IPS-20b (cell line): Measurements from ENCODE around the gene RSRC1.

Experiments used
- H3K27ac ChIP-seq: one replicate; pipeline ENCODE4 v1.5.1; 2013; ENCODE audit warnings: low read length
- H3K27me3 ChIP-seq: 2 replicates; pipeline ENCODE4 v1.6.1; 2013; ENCODE audit warnings: mild to moderate bottlenecking, low read length, inconsistent platforms; ENCODE audit not compliant: insufficient read depth
- H3K36me3 ChIP-seq: 2 replicates; pipeline ENCODE4 v1.6.1; 2013; ENCODE audit warnings: low read depth, mild to moderate bottlenecking, inconsistent platforms, low read length, moderate library complexity; ENCODE audit not compliant: insufficient read depth
- H3K4me1 ChIP-seq: 2 replicates; pipeline ENCODE4 v1.6.1; 2013; ENCODE audit warnings: mild to moderate bottlenecking, control low read depth, inconsistent platforms, low read length, moderate library complexity; ENCODE audit not compliant: insufficient read depth
- H3K4me3 ChIP-seq: 2 replicates; pipeline ENCODE4 v1.5.1; 2013; ENCODE audit warnings: mild to moderate bottlenecking, low read length, inconsistent platforms
- H3K9ac ChIP-seq: 2 replicates; pipeline ENCODE4 v1.6.1; 2013; ENCODE audit warnings: low read depth, mild to moderate bottlenecking, inconsistent platforms, low read length, moderate library complexity
- H3K9me3 ChIP-seq: 2 replicates; pipeline ENCODE4 v1.6.1; 2013; ENCODE audit warnings: mild to moderate bottlenecking, low read depth, low read length, inconsistent platforms; ENCODE audit not compliant: insufficient read depth

Gene RSRC1

DNA sequence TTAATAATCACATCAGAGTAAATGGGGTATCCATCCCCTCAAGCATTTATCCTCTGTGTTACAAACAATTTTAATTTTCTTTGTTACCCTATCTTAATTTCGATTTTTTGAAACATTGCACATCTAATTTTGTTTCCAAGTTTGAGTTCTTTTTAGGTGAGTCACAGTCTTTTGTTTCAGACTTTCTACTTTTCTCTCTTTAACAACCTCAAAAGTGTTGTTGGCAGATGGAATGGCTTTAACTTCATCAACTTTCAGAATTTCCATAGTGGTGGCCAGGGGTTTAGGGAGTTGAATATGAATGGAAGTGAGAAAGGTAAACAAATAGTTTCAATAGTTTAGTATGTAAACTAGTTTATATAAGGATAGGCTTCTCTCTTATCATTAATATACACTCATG lies 238.1 kb downstream of the RSRC1 start:
- Histone ChIP-seq H3K36me3 (no peaks in the 10 kb centered on the region), H3K9ac (no peak overlapping the region), H3K27ac (no peak overlapping the region), H3K27me3 (no peaks in the 10 kb centered on the region), H3K9me3 (no peaks in the 10 kb centered on the region), H3K4me3 (no peak overlapping the region), H3K4me1 (no peaks in the 10 kb centered on the region)

- Histone ChIP-seq H3K27me3 (no peaks in the 10 kb centered on the region), H3K4me3 (no peak overlapping the region), H3K9me3 (no peaks in the 10 kb centered on the region), H3K36me3 (no peaks in the 10 kb centered on the region), H3K9ac (no peak overlapping the region), H3K4me1 (no peaks in the 10 kb centered on the region), H3K27ac (no peak overlapping the region)
Measured at GRCh38 chr3:158350971-158351370, 241.1 kb downstream of the RSRC1 start.

GRCh38 chr3:158352551-158352950 lies 242.7 kb downstream of the RSRC1 start:
- Histone ChIP-seq H3K4me1 (no peaks in the 10 kb centered on the region), H3K4me3 (no peak overlapping the region)

DNA sequence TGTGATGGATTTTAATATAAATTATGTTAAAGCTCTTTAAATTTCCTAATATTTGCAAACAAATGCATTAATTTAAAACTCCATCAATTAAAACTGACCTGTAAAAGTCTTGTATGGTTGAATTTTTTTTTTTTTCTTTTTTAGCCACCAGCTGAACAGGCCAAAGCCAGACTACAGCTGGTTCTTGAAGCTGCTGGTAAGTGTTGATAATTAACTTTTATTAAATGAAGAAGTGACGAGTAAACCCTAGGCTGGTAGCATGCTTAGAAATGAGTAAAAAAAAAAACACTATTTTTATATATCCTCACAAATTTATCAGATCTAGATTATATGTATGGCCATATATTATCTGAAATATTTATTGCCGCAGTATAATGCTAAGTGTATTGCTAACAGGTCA lies 244.8 kb downstream of the RSRC1 start:
- no peak overlapping the region for H3K4me3 ChIP-seq
- no peaks in the 10 kb centered on the region for H3K9me3 ChIP-seq
- no peaks in the 10 kb centered on the region for H3K4me1 ChIP-seq
- no peaks in the 10 kb centered on the region for H3K27me3 ChIP-seq
- no peaks in the 10 kb centered on the region for H3K36me3 ChIP-seq
- H3K27ac ChIP-seq, result no peak overlapping the region
- no peak overlapping the region for H3K9ac ChIP-seq

More at GRCh38 chr3:158352551-158352950, 242.7 kb downstream of the RSRC1 start:
- no peak overlapping the region for H3K9ac ChIP-seq
- no peaks in the 10 kb centered on the region for H3K9me3 ChIP-seq
- H3K27me3 ChIP-seq, result no peaks in the 10 kb centered on the region
- H3K27ac ChIP-seq, result no peak overlapping the region
- H3K36me3 ChIP-seq, result no peaks in the 10 kb centered on the region

DNA sequence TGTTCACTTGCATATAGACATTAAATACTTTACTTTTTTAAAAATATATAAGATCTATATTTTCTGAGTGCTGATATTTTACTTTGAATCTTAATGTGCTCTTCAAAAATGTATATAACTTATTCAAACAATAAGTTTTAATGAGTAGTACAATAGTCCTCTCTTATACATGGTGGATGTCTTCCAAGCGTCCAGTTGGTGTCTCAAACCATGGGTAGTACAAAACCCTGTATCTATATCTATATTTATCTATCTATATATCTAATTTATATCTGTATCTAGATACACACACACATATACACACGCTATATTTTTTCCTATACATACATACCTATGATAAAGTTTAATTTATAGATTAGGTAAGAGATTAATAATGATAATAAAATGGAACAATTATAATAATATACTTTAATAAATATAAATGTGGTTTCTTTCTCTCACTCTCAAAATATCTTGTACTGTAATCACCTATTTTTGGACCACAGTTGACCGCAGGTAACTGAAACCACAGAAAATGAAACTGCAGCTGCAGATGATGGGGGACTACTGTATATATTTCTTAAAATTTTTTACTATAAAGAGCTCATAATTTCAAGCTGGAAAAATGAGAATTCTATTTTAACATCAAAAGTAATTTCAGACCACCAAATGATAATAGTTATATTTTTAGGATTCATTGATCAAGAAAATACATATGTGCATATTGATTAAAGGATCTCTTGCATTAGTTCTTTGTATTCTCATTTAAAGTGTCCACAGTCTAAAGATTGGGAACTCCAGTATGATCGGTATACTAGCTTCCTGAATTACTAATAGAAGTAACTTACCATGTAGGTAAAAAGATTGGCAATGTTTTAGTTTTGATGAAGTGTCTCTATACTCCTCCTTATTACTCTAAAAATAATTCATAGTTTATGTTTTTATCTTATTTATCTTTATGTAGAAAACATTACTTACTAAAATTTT lies 246.0 kb downstream of the RSRC1 start:
- Histone ChIP-seq H3K4me3 (no peak overlapping the region), H3K27me3 (no peaks in the 10 kb centered on the region), H3K9me3 (no peaks in the 10 kb centered on the region), H3K4me1 (no peaks in the 10 kb centered on the region), H3K36me3 (no peaks in the 10 kb centered on the region), H3K9ac (no peak overlapping the region), H3K27ac (no peak overlapping the region)

- Histone ChIP-seq H3K4me3 (no peak overlapping the region), H3K27ac (no peak overlapping the region), H3K4me1 (no peaks in the 10 kb centered on the region)
Measured at GRCh38 chr3:158359339-158359738, 249.4 kb downstream of the RSRC1 start.

DNA sequence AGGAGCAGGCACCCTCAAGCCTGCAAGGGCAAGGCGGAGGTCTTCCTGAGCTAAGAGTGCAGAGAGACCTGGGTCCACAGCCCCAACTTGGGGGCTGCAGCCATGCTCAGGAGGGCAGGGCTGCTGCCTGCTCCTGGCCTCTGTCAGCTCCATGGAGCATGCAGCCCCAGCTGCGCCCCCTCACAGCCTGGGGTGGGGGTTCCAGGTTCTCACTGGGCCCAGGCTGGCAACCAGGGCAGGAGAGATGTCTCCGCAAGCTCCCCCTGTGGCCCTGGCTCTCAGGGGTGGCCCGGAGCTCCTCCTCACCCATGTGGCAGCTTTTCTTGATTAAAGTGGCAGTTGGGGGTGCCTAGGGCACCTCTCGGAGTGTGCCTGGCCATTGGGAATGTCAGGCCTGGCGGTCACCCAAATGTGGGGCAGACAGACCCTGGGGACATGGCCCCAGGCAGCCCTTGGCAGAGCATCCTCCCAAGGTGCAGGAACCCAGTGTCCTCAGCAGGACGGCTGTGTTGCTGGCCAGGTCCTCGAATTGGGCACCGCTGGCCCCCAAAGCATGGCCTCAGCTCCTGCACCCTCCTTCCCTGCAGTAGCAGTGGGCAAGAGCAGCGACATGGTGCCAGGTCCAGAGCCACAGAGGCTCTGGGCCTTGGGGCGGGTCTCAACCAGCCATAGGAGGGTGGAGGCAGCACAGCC lies 251.0 kb downstream of the RSRC1 start:
- no peaks in the 10 kb centered on the region for H3K27me3 ChIP-seq
- H3K9me3 ChIP-seq, result no peaks in the 10 kb centered on the region
- H3K36me3 ChIP-seq, result no peaks in the 10 kb centered on the region
- no peak overlapping the region for H3K4me3 ChIP-seq
- H3K9ac ChIP-seq, result no peak overlapping the region
- no peaks in the 10 kb centered on the region for H3K4me1 ChIP-seq
- no peak overlapping the region for H3K27ac ChIP-seq

More at GRCh38 chr3:158359339-158359738, 249.4 kb downstream of the RSRC1 start:
- no peak overlapping the region for H3K9ac ChIP-seq
- no peaks in the 10 kb centered on the region for H3K36me3 ChIP-seq
- H3K9me3 ChIP-seq, result no peaks in the 10 kb centered on the region
- no peaks in the 10 kb centered on the region for H3K27me3 ChIP-seq

DNA sequence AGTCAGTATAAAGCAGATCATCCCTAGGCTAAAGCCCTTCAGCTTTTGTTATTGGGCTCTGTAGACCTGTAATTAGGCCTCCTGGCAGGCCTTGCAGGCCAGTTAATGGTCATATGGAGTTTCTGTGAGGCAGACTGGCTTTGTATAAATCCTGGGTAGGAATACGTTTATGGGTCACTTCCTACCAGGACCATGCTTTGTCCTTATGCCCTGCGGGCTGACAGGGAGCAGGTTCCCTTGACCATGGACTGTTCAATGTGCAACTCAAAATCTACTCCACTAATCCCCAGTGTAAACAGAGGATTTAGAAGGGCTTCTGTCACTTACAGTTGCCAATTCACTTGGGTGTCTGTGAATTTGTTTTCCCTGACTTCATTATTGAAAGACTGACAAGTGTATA lies 258.4 kb downstream of the RSRC1 start:
- no peaks in the 10 kb centered on the region for H3K36me3 ChIP-seq
- H3K9me3 ChIP-seq, result no peaks in the 10 kb centered on the region
- no peak overlapping the region for H3K9ac ChIP-seq
- H3K27me3 ChIP-seq, result no peaks in the 10 kb centered on the region
- H3K4me3 ChIP-seq, result no peak overlapping the region
- no peaks in the 10 kb centered on the region for H3K4me1 ChIP-seq
- H3K27ac ChIP-seq, result no peak overlapping the region

GRCh38 chr3:158369279-158369678 lies 259.4 kb downstream of the RSRC1 start:
- Histone ChIP-seq H3K36me3 (no peaks in the 10 kb centered on the region), H3K9me3 (no peaks in the 10 kb centered on the region), H3K27me3 (no peaks in the 10 kb centered on the region), H3K27ac (no peak overlapping the region), H3K4me3 (no peak overlapping the region), H3K9ac (no peak overlapping the region), H3K4me1 (no peaks in the 10 kb centered on the region)

DNA sequence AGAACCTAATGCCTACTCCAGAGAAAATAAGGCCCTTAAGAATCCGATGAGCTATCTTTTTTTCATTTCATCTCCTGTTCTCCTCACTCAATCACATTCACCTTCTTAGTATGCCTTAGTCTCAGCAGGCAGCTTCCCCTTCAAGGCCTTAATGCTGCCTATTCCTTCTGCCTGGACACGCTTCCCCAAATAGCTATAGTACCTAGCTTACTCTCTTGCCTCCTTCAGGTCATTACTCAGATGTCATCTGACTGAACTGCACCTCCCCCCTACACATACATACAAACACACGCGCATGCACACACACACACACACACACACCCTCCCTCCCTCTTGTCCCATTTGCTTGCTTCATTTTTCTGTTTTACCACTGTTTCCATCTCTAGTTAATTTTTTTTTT lies 269.6 kb downstream of the RSRC1 start:
- Histone ChIP-seq H3K9me3 (no peaks in the 10 kb centered on the region), H3K9ac (no peak overlapping the region), H3K4me1 (no peaks in the 10 kb centered on the region), H3K36me3 (no peaks in the 10 kb centered on the region), H3K27ac (no peak overlapping the region), H3K27me3 (no peaks in the 10 kb centered on the region), H3K4me3 (no peak overlapping the region)

DNA sequence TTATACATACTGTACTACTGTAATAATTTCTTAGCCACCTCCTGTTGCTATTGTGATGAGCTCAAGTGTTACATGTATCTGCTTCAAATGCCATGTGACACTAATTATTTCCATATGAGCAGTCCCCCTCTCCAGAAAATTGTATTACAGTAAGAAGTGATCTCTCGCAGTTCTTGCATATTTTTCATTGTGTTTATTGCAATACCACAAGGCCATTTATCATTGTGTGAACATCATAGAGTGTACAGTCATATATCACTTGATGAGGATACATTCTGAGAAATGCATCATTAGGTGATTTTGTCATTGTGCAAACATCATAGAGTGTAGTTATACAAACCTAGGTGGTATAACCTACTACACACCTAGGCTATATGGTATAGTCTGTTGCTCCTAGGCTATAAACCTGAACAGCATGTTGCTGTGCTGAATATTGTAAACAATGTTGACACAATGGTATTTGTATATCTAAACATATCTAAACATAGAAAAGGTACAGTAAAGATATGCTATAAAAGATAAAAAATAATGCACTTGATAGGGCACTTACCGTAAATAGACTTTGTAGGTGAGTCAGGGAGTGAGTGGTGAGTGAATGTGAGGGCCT lies 271.5 kb downstream of the RSRC1 start:
- Histone ChIP-seq H3K27me3 (no peaks in the 10 kb centered on the region), H3K9ac (no peak overlapping the region), H3K4me1 (no peaks in the 10 kb centered on the region), H3K36me3 (no peaks in the 10 kb centered on the region), H3K27ac (no peak overlapping the region), H3K4me3 (no peak overlapping the region), H3K9me3 (no peaks in the 10 kb centered on the region)
